ENCODE results near the gene KCNK7. TPM values are rescaled to one million over a fixed set of nuclear protein-coding genes. Genes with fewer than 3 reads are reported as not detected.
A peak's percentile ranks its signal among the peaks of the same experiment; 100 is the strongest.

The KCNK7 gene
- polyA plus RNA-seq, 3 donors = 4.3 TPM; not detected in 2

- WGBS (ENCODE audit: insufficient coverage) = 90% methylated on average over 6 of the region's 7 CpGs
- peak overlapping the region; percentile 80 for H3K9ac ChIP-seq (ENCODE audit: insufficient read depth, low read length, poor library complexity, severe bottlenecking)
- intact Hi-C loops (cut with micrococcal nuclease) = loop anchor here (5.0 to 10.0 kb wide), 2 partner anchors 34 to 553 kb away; partner anchors contain the start of genes MAP3K11 (in 1 of the 2) and SNX15 (in 1 of the 2)
These were observed 17.5 kb downstream of the KCNK7 start for GRCh38 chr11:65578134-65578533.

DNA sequence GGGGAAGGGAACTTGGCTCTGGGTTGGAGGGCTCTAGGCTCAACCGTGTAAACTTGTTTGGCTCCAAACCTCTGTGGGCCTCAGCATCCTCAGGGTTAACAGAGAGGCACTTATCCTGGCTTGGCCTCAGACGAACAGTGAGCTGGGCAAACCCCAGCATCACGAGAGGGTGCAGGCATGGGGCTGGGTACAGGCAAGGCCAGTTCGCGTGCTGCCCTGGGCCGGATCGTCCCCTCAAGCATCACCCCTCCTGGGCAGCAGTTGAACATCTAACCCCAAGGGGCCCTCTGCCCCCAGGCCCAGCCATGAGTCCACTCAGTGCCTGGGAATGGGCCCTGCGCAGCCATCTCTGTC lies 17.9 kb downstream of the KCNK7 start:
- 43% methylated on average over 8 of the region's 8 CpGs for WGBS (ENCODE audit: insufficient coverage)
- Histone ChIP-seq H3K9me3 (replicated peaks in 1 of 2; ENCODE audit: control insufficient read depth in 1 of 2, insufficient read depth in 1 of 2, low read length in 2 of 2) (no peaks in the 10 kb centered on the region), H4K20me1 (ENCODE audit: insufficient read depth, low read length) (peaks cover 87% of the 10 kb centered on the region), H3K4me2 (replicated peaks; ENCODE audit: extremely low read depth, low read length, poor library complexity, severe bottlenecking) (peak overlapping the region; percentile 97), H3K27me3 (ENCODE audit: control insufficient read depth in 2 of 2, insufficient read depth in 2 of 2, low read length in 2 of 2) (no peaks in the 10 kb centered on the region), H3K79me2 (ENCODE audit: insufficient read depth, low read length) (peaks cover 93% of the 10 kb centered on the region), H3K4me1 (ENCODE audit: control insufficient read depth in 1 of 2, insufficient read depth in 2 of 2, low read length in 2 of 2) (peaks cover 48 to 67% of the 10 kb centered on the region in 2 donors), H3K9ac (ENCODE audit: insufficient read depth, low read length, poor library complexity, severe bottlenecking) (peak overlapping the region; percentile 80), H3K36me3 (replicated peaks in 1 of 2; ENCODE audit: control insufficient read depth in 1 of 2, insufficient read depth in 2 of 2, low read length in 2 of 2) (peaks cover 47 to 48% of the 10 kb centered on the region in 2 donors), H2AFZ (ENCODE audit: insufficient read depth, low read depth, low read length, poor library complexity, severe bottlenecking) (no peak overlapping the region), H3K4me3 (replicated peaks in 1 of 3; ENCODE audit: low read depth in 2 of 3, low read length in 3 of 3) (peak overlapping the region; percentile 48 to 100 (median 98)), H3K27ac (ENCODE audit: low read depth in 1 of 2, low read length in 2 of 2) (peak overlapping the region; percentile 82 to 93)
- Mint-ChIP-seq H3K27me3 (ENCODE audit: low read depth in 3 of 3) (peaks cover 0 to 2% (median 0%) of the 10 kb centered on the region in 3 donors), H3K9me3 (peaks cover 0 to 2% (median 0%) of the 10 kb centered on the region in 7 donors), H3K36me3 (peaks cover 41 to 57% of the 10 kb centered on the region in 2 donors), H3K4me1 (peaks cover 50% of the 10 kb centered on the region), H3K4me3 (peak overlapping the region; percentile 90 to 95), H3K27ac (peak overlapping the region; percentile 93 to 96 (median 94))
- no peak for TF ChIP-seq CTCF (IDR thresholded peaks at IDR 0.05)
- DNase-seq = no peak
- intact Hi-C loops (cut with micrococcal nuclease) = loop anchor here (1.0 to 10.0 kb wide), 3 partner anchors 11 to 553 kb away; partner anchors contain the start of genes MAP3K11 (in 1 of the 2) and SNX15 (in 1 of the 2)

More at GRCh38 chr11:65578134-65578533, 17.5 kb downstream of the KCNK7 start:
- Mint-ChIP-seq H3K27ac (peak overlapping the region; percentile 93 to 96 (median 94)), H3K27me3 (ENCODE audit: low read depth in 3 of 3) (peaks cover 0 to 2% (median 0%) of the 10 kb centered on the region in 3 donors), H3K4me3 (peak overlapping the region; percentile 90 to 95), H3K9me3 (peaks cover 0 to 2% (median 0%) of the 10 kb centered on the region in 7 donors), H3K4me1 (peaks cover 52% of the 10 kb centered on the region), H3K36me3 (peaks cover 45 to 61% of the 10 kb centered on the region in 2 donors)
- Histone ChIP-seq H3K4me1 (ENCODE audit: control insufficient read depth in 1 of 2, insufficient read depth in 2 of 2, low read length in 2 of 2) (peaks cover 45 to 63% of the 10 kb centered on the region in 2 donors), H3K9me3 (replicated peaks in 1 of 2; ENCODE audit: control insufficient read depth in 1 of 2, insufficient read depth in 1 of 2, low read length in 2 of 2) (no peaks in the 10 kb centered on the region), H3K36me3 (replicated peaks in 1 of 2; ENCODE audit: control insufficient read depth in 1 of 2, insufficient read depth in 2 of 2, low read length in 2 of 2) (peaks cover 51 to 52% of the 10 kb centered on the region in 2 donors), H3K27ac (ENCODE audit: low read depth in 1 of 2, low read length in 2 of 2) (peak overlapping the region; percentile 82 to 93), H2AFZ (ENCODE audit: insufficient read depth, low read depth, low read length, poor library complexity, severe bottlenecking) (no peak overlapping the region), H3K4me2 (replicated peaks; ENCODE audit: extremely low read depth, low read length, poor library complexity, severe bottlenecking) (peak overlapping the region; percentile 97), H3K27me3 (ENCODE audit: control insufficient read depth in 2 of 2, insufficient read depth in 2 of 2, low read length in 2 of 2) (no peaks in the 10 kb centered on the region), H3K79me2 (ENCODE audit: insufficient read depth, low read length) (peaks cover 93% of the 10 kb centered on the region), H4K20me1 (ENCODE audit: insufficient read depth, low read length) (peaks cover 87% of the 10 kb centered on the region), H3K4me3 (replicated peaks in 1 of 3; ENCODE audit: low read depth in 2 of 3, low read length in 3 of 3) (peak overlapping the region; percentile 48 to 100 (median 98))
- TF ChIP-seq CTCF (IDR thresholded peaks at IDR 0.05) = no peak
- DNase-seq = no peak
